ENCODE data around the gene ZC3H12A. TPM values are rescaled to one million over a fixed set of nuclear protein-coding genes. Genes with fewer than 3 reads are reported as not detected.
A peak's percentile ranks its signal among the peaks of the same experiment; 100 is the strongest.

Gene ZC3H12A
- total and polyA plus RNA-seq, 10 donors: 9.7 to 33.1 (median 19.8) TPM

DNA sequence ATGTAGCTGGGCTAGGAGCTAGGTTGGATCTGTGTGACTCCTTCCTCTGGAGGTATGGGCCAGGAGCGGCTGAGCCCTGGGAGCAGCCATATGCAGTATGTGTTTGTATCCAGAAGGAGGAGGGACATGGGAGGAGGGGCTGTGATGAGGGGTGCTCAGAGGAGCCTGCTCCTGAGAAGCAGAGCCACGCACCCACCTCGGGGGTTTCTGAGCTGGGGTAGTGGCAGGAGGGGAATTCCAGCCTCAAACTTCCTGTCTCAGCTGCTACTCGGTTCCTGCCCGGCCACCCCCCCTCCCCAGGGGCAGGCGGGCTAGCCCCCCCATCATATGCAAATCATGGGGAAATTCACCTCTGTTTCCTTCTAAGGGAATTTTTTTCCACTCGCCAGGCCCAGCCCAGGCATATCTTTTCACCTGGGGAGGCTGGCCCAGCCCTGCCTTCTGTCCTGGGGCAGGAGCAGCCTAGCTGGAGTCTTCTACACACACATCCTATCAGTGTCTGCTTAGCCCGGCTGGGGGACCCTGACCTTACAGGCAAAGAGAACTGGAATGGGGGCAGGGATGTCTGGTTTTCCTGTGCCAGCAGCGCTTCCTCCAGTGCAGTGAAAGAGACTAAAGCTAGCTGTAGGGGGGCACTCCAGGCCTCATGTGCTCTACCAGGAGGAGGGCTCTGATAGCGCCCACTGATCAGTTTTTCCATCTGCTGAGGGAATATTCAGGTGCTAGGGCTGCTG lies 3.0 kb downstream of the ZC3H12A start:
- Histone ChIP-seq H3K27ac (peak overlapping the region; percentile 76 to 98 (median 94)), H3K9me3 (no peaks in the 10 kb centered on the region), H3K4me3 (peak overlapping the region; percentile 83 to 97 (median 86)), H3K27me3 (replicated peaks in 1 of 7) (no peaks in the 10 kb centered on the region), H3K36me3 (peaks cover 3 to 66% (median 37%) of the 10 kb centered on the region in 6 donors), H3K4me1 (peaks cover 66 to 94% (median 87%) of the 10 kb centered on the region in 6 donors)
- no peak for TF ChIP-seq CTCF (IDR thresholded peaks at IDR 0.05 in 8 of 11, conservative IDR thresholded peaks at IDR 0.05 in 3 of 11)
- TF ChIP-seq POLR2AphosphoS5 (IDR thresholded peaks at IDR 0.05): peak; percentile 66 to 80 (median 69)
- peak in 1 of 3 donors; percentile 9 for TF ChIP-seq POLR2A (IDR thresholded peaks at IDR 0.05)
- intact Hi-C loops (cut with DNase I; ENCODE audit: low total_unique reads): no loop called here
- peak; percentile 92 for DNase-seq
- WGBS, 5 donors: 2 to 8% (median 4%) methylated on average over 6 to 10 of the region's 10 CpGs

DNA sequence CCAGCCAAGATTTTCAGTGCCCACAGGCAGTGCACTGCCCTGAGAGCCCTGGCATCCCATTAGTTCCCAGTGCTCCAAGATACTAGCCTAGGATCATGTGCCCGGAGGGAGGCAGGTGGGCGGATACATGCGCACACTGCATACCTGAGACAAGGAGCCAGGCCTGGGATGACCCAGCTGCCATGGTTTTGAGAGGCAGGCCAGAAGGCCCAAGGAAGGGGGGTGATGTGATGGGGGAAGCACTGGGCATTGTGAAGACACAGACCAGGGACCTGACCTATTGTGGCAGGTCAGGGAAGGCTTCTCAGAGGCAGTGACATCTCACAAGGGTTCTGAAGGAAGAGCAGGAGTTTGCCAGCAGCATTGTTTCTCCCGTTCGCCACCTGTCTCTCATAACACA lies 3.6 kb downstream of the ZC3H12A start:
- peak overlapping the region; percentile 76 to 98 (median 94) for H3K27ac ChIP-seq
- H3K27me3 ChIP-seq (replicated peaks in 1 of 7): no peaks in the 10 kb centered on the region
- peaks cover 60 to 94% (median 84%) of the 10 kb centered on the region in 6 donors for H3K4me1 ChIP-seq
- TF ChIP-seq CTCF (IDR thresholded peaks at IDR 0.05 in 8 of 11, conservative IDR thresholded peaks at IDR 0.05 in 3 of 11): no peak
- no peak for TF ChIP-seq POLR2AphosphoS5 (IDR thresholded peaks at IDR 0.05)
- TF ChIP-seq POLR2A (IDR thresholded peaks at IDR 0.05): no peak
- 60 to 85% (median 81%) methylated on average over 5 of the region's 5 CpGs for WGBS, 5 donors
- no peaks in the 10 kb centered on the region for H3K9me3 ChIP-seq
- DNase-seq: peak; percentile 79
- H3K36me3 ChIP-seq: peaks cover 3 to 72% (median 43%) of the 10 kb centered on the region in 6 donors
- peak overlapping the region; percentile 83 to 97 (median 86) for H3K4me3 ChIP-seq
- intact Hi-C loops (cut with DNase I; ENCODE audit: low total_unique reads): no loop called here

- Histone ChIP-seq H3K4me1 (peaks cover 60 to 94% (median 82%) of the 10 kb centered on the region in 6 donors), H3K27ac (peak overlapping the region; percentile 76 to 98 (median 94)), H3K4me3 (peak overlapping the region; percentile 83 to 97 (median 86)), H3K27me3 (replicated peaks in 1 of 7) (no peaks in the 10 kb centered on the region), H3K9me3 (no peaks in the 10 kb centered on the region), H3K36me3 (peaks cover 3 to 77% (median 48%) of the 10 kb centered on the region in 6 donors)
- 52 to 82% (median 64%) methylated on average over 8 of the region's 8 CpGs for WGBS, 5 donors
- TF ChIP-seq POLR2A (IDR thresholded peaks at IDR 0.05) (no peak), POLR2AphosphoS5 (IDR thresholded peaks at IDR 0.05) (peak in 1 of 3 donors; percentile 1), CTCF (IDR thresholded peaks at IDR 0.05 in 8 of 11, conservative IDR thresholded peaks at IDR 0.05 in 3 of 11) (no peak)
- intact Hi-C loops (cut with DNase I; ENCODE audit: low total_unique reads): no loop called here
- DNase-seq: no peak
These were observed 4.1 kb downstream of the ZC3H12A start for GRCh38 chr1:37478451-37478881.

DNA sequence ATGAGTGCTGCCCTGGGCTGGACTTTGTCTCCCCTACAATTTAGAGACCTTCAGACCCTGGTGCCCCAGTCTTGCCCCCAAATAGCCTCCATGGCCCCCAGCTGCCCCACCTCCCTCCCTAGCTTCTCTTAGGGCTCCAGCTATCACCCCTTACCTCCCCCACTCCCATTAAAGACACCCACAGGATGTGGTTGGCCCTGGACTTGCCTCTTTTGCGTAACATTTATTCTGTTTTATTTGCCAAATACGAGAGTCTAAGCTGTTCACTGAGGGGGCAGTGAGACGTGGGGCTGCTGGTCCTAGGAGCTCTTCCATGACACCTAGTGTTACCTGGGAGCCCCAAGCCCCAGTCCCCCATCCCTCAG lies 4.5 kb downstream of the ZC3H12A start:
- peak overlapping the region; percentile 76 to 98 (median 94) for H3K27ac ChIP-seq
- peaks cover 56 to 94% (median 82%) of the 10 kb centered on the region in 6 donors for H3K4me1 ChIP-seq
- no peak for DNase-seq

More for the DNA sequence above, 4.5 kb downstream of the ZC3H12A start:
- no peak for TF ChIP-seq CTCF (IDR thresholded peaks at IDR 0.05 in 8 of 11, conservative IDR thresholded peaks at IDR 0.05 in 3 of 11)
- TF ChIP-seq POLR2AphosphoS5 (IDR thresholded peaks at IDR 0.05): peak in 1 of 3 donors; percentile 71
- no peak for TF ChIP-seq POLR2A (IDR thresholded peaks at IDR 0.05)
- intact Hi-C loops (cut with DNase I; ENCODE audit: low total_unique reads): no loop called here
- Histone ChIP-seq H3K27me3 (replicated peaks in 1 of 7) (no peaks in the 10 kb centered on the region), H3K36me3 (peaks cover 3 to 81% (median 52%) of the 10 kb centered on the region in 6 donors), H3K9me3 (no peaks in the 10 kb centered on the region), H3K4me3 (peak overlapping the region; percentile 27 to 97 (median 84))
- 2 to 14% (median 7%) methylated on average over 3 of the region's 3 CpGs for WGBS, 5 donors
